ENCODE data around the gene C2orf81. TPM values are rescaled to one million over a fixed set of nuclear protein-coding genes. Genes with fewer than 3 reads are reported as not detected.
"Not testable (repeated sequence)": the region's sequence is repeated elsewhere in the genome, so short reads cannot be mapped to it uniquely, and the experiment has no call there.

The C2orf81 gene
- 1 to 10 TPM; 3.0 to 7.8 (median 6.0) TPM for polyA plus RNA-seq (ENCODE audit: insufficient read depth in 1 of 5, insufficient read length in 5 of 5, low replicate concordance in 1 of 5)
- long read RNA-seq, donor 1, transcript C2orf81-206 (1 exons, 2,407 nt): major isoform, 26 of 27 reads
- long read RNA-seq, donor 1, partial matches to known transcripts: 0 of 27 reads
- long read RNA-seq, donor 1, other reads (novel, unspliced or antisense): 0 of 27 reads
- long read RNA-seq, donor 2, partial matches to known transcripts: 0 of 4 reads
- long read RNA-seq, donor 2, other reads (novel, unspliced or antisense): 0 of 4 reads
- long read RNA-seq, donor 3, transcript C2orf81-206 (1 exons, 2,407 nt): major isoform, 14 of 14 reads
- long read RNA-seq, donor 3, partial matches to known transcripts: 0 of 14 reads
- long read RNA-seq, donor 3, other reads (novel, unspliced or antisense): 0 of 14 reads
- long read RNA-seq, donor 4, transcript C2orf81-206 (1 exons, 2,407 nt): major isoform, 6 of 6 reads
- long read RNA-seq, donor 4, partial matches to known transcripts: 0 of 6 reads
- long read RNA-seq, donor 4, other reads (novel, unspliced or antisense): 0 of 6 reads
- long read RNA-seq, donor 5, transcript C2orf81-206 (1 exons, 2,407 nt): major isoform, 12 of 13 reads
- long read RNA-seq, donor 5, partial matches to known transcripts: 0 of 13 reads
- long read RNA-seq, donor 5, other reads (novel, unspliced or antisense): 0 of 13 reads
- long read RNA-seq, donor 6, transcript C2orf81-206 (1 exons, 2,407 nt): major isoform, 5 of 6 reads
- long read RNA-seq, donor 6, partial matches to known transcripts: 0 of 6 reads
- long read RNA-seq, donor 6, other reads (novel, unspliced or antisense): 0 of 6 reads
- long read RNA-seq, donor 7, transcript C2orf81-206 (1 exons, 2,407 nt): major isoform, 11 of 11 reads
- long read RNA-seq, donor 7, partial matches to known transcripts: 0 of 11 reads
- long read RNA-seq, donor 7, other reads (novel, unspliced or antisense): 0 of 11 reads
- long read RNA-seq, donor 8, transcript C2orf81-206 (1 exons, 2,407 nt): major isoform, 10 of 10 reads
- long read RNA-seq, donor 8, partial matches to known transcripts: 0 of 10 reads
- long read RNA-seq, donor 8, other reads (novel, unspliced or antisense): 0 of 10 reads

GRCh38 chr2:74421221-74421870 is at the start of gene C2orf81, which contains the start of gene WDR54:
TSS of gene C2orf81 (minus strand) at chr2:74421619. CDS start at chr2:74421560, 59 bp downstream.
TSS of gene WDR54 (plus strand) at chr2:74421730. CDS start at chr2:74422154, 424 bp downstream.
- peak; percentile 90 for DNase-seq

- DNase-seq: not testable (repeated sequence)
Observed at GRCh38 chr2:74470742-74471141, 49.3 kb upstream of the C2orf81 start.

- no peak for DNase-seq
Observed at GRCh38 chr2:74464406-74464805, 43.0 kb upstream of the C2orf81 start.

- DNase-seq: no peak
Observed at GRCh38 chr2:74462786-74463105, 41.3 kb upstream of the C2orf81 start.

- no peak for DNase-seq
Observed at GRCh38 chr2:74462054-74462785, 40.8 kb upstream of the C2orf81 start.

GRCh38 chr2:74461187-74462053 is 40.0 kb upstream of the C2orf81 start:
- no peak for DNase-seq

- DNase-seq: not testable (repeated sequence)
Observed at GRCh38 chr2:74460187-74460586, 38.8 kb upstream of the C2orf81 start.

GRCh38 chr2:74459503-74460118 is 38.2 kb upstream of the C2orf81 start:
- not testable (repeated sequence) for DNase-seq

- DNase-seq: no peak
Observed at GRCh38 chr2:74458938-74459363, 37.5 kb upstream of the C2orf81 start.

- DNase-seq: peak; percentile 99 to 100
Observed at GRCh38 chr2:74458132-74458937, 36.9 kb upstream of the C2orf81 start, which contains the start of gene WBP1. TSS of gene WBP1 (plus strand) at chr2:74458438. CDS start at chr2:74458603, 165 bp downstream.

GRCh38 chr2:74457549-74458131 is 36.2 kb upstream of the C2orf81 start:
- DNase-seq: no peak

GRCh38 chr2:74457129-74457548 is 35.7 kb upstream of the C2orf81 start:
- DNase-seq: peak in 1 of 2 donors; percentile 29

- peak; percentile 96 to 98 for DNase-seq
Observed at GRCh38 chr2:74454654-74455511, 33.5 kb upstream of the C2orf81 start, which contains the start of gene INO80B. TSS of gene INO80B (plus strand) at chr2:74455087. CDS start at chr2:74455117, 30 bp downstream.

GRCh38 chr2:74450570-74451190 is 29.3 kb upstream of the C2orf81 start:
- DNase-seq: no peak

- no peak for DNase-seq
Observed at GRCh38 chr2:74448771-74449170, 27.4 kb upstream of the C2orf81 start.
